H1 (cell line): ENCODE measurements around the gene RERE. TPM values are rescaled to one million over a fixed set of nuclear protein-coding genes. Genes with fewer than 3 reads are reported as not detected.

Experiments
- FOSL1 ChIP-seq: IDR thresholded peaks from 2 replicates; pipeline ENCODE4 v1.6.1; 2011; ENCODE audit warnings: mild to moderate bottlenecking, low read depth, low read length, moderate library complexity; ENCODE audit not compliant: insufficient read depth
- RFX5 ChIP-seq: IDR thresholded peaks from 2 replicates; pipeline ENCODE4 v1.6.1; 2011; ENCODE audit warnings: low read depth, low read length, improper control_type of control experiment, borderline replicate concordance
- TCF12 ChIP-seq: IDR thresholded peaks from 2 replicates; pipeline ENCODE4 v1.6.1; 2011; ENCODE audit warnings: low read depth, mild to moderate bottlenecking, low read length
- polyA plus RNA-seq, 7 experiments: library from polyadenylated mRNA; depleted of rRNA in 3 of 7; stranded (reverse) in 5 of 7; unstranded in 2 of 7; fragments of >200 nt in 5 of 7; fragments of 200-250 nt in 2 of 7; gene quantifications; 1 replicate in 5 of 7; 2 replicates in 1 of 7; 4 replicates in 1 of 7; pipeline versions ENCODE4 v1.2.1 to v1.2.3, GENCODE V29; 2011 to 2013; ENCODE audit warnings: missing spikeins in 2 of 7, mixed read lengths in 2 of 7
- total RNA-seq: library from RNA; stranded (reverse); fragmentation: NEBNext Ultra II Directional; extraction: Animal tissue kit (Norgen Biotek cat#: 25700); gene quantifications from 2 replicates; pipeline ENCODE4 v1.2.1, GENCODE V29; 2021
- TF ChIP-seq, protein P1 (sequence below), 3 experiments: IDR thresholded peaks; 1 replicate in 2 of 3; 2 replicates in 1 of 3; pipeline versions ENCODE4 v1.5.1 to v1.6.1; 2011; ENCODE audit warnings: low read length in 3 of 3, mild to moderate bottlenecking in 3 of 3, inconsistent platforms in 2 of 3, low read depth in 1 of 3, moderate library complexity in 1 of 3; ENCODE audit not compliant: insufficient read depth in 1 of 3; ENCODE audit errors: control extremely low read depth in 1 of 3
- TF ChIP-seq, protein P2 (sequence below): IDR thresholded peaks from 2 replicates; pipeline ENCODE4 v1.6.1; 2011; ENCODE audit warnings: low read length, improper control_type of control experiment

The RERE gene
- total and polyA plus RNA-seq, 2 of the 8 experiments (the other 6 are each of a cell fraction or from before 2014, with no cell fraction given), result 15.3 to 142 TPM

GRCh38 chr1:8746554-8746953 is 70.9 kb downstream of the RERE start (continued):
- TF ChIP-seq TCF12 (no peak), RFX5 (no peak), FOSL1 (no peak)
- TF ChIP-seq, protein P1, sequence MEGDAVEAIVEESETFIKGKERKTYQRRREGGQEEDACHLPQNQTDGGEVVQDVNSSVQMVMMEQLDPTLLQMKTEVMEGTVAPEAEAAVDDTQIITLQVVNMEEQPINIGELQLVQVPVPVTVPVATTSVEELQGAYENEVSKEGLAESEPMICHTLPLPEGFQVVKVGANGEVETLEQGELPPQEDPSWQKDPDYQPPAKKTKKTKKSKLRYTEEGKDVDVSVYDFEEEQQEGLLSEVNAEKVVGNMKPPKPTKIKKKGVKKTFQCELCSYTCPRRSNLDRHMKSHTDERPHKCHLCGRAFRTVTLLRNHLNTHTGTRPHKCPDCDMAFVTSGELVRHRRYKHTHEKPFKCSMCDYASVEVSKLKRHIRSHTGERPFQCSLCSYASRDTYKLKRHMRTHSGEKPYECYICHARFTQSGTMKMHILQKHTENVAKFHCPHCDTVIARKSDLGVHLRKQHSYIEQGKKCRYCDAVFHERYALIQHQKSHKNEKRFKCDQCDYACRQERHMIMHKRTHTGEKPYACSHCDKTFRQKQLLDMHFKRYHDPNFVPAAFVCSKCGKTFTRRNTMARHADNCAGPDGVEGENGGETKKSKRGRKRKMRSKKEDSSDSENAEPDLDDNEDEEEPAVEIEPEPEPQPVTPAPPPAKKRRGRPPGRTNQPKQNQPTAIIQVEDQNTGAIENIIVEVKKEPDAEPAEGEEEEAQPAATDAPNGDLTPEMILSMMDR (IDR thresholded peaks at IDR 0.05; ENCODE audit: control extremely low read depth in 1 of 3, insufficient read depth in 1 of 3, low read depth in 1 of 3, low read length in 3 of 3), result no peak
- TF ChIP-seq, protein P2, sequence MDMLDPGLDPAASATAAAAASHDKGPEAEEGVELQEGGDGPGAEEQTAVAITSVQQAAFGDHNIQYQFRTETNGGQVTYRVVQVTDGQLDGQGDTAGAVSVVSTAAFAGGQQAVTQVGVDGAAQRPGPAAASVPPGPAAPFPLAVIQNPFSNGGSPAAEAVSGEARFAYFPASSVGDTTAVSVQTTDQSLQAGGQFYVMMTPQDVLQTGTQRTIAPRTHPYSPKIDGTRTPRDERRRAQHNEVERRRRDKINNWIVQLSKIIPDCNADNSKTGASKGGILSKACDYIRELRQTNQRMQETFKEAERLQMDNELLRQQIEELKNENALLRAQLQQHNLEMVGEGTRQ, result no peak
